GM11168 (cell line): ENCODE results near the gene C2orf72.

ENCODE experiments used
- in situ Hi-C: fragments of 300-500 bp; cut with MboI; formaldehyde crosslinking; loops from one replicate; pipeline ENCODE4 v1.12.0; 2022; ENCODE audit warnings: low sequenced_read_pairs; ENCODE audit not compliant: unreplicated experiment

C2orf72 gene

GRCh38 chr2:231039294-231039664 lies 2.0 kb downstream of the C2orf72 start:
- in situ Hi-C loops: no loop called here

- in situ Hi-C loops: no loop called here
Measured at GRCh38 chr2:231039821-231040364, 2.6 kb downstream of the C2orf72 start.

- in situ Hi-C loops: no loop called here
Measured at GRCh38 chr2:231041061-231041689, 3.9 kb downstream of the C2orf72 start.

GRCh38 chr2:231043796-231044195 lies 6.5 kb downstream of the C2orf72 start:
- in situ Hi-C loops: no loop called here

GRCh38 chr2:231046916-231047273 lies 9.6 kb downstream of the C2orf72 start:
- in situ Hi-C loops: no loop called here

GRCh38 chr2:231047274-231047922 lies 10.1 kb downstream of the C2orf72 start:
- in situ Hi-C loops: no loop called here

GRCh38 chr2:231047923-231048915 lies 10.9 kb downstream of the C2orf72 start:
- in situ Hi-C loops: no loop called here

GRCh38 chr2:231049286-231050017 lies 12.1 kb downstream of the C2orf72 start:
- in situ Hi-C loops: no loop called here

- in situ Hi-C loops: no loop called here
Measured at GRCh38 chr2:231050018-231050901, 12.9 kb downstream of the C2orf72 start.

GRCh38 chr2:231051116-231051515 lies 13.8 kb downstream of the C2orf72 start:
- in situ Hi-C loops: no loop called here

GRCh38 chr2:231052494-231053451 lies 15.4 kb downstream of the C2orf72 start:
- in situ Hi-C loops: no loop called here

- in situ Hi-C loops: no loop called here
Measured at GRCh38 chr2:231053846-231054245, 16.5 kb downstream of the C2orf72 start.

- in situ Hi-C loops: no loop called here
Measured at GRCh38 chr2:231056453-231057416, 19.4 kb downstream of the C2orf72 start, which contains the start of gene PSMD1. Gene PSMD1, plus strand, starts transcription at chr2:231056867. Its CDS starts 159 bp downstream, at chr2:231057026.

- in situ Hi-C loops: no loop called here
Measured at GRCh38 chr2:231057590-231057989, 20.3 kb downstream of the C2orf72 start.

GRCh38 chr2:231058761-231059550 lies 21.6 kb downstream of the C2orf72 start:
- in situ Hi-C loops: no loop called here

GRCh38 chr2:231059756-231060155 lies 22.4 kb downstream of the C2orf72 start:
- in situ Hi-C loops: no loop called here
